SK-N-SH treated with all-trans-retinoic acid at 6 μM for 48 hours (cell line): ENCODE results near the gene MYLK.

Experiments
- ATAC-seq: fragments of 200-7000 bp; cut with Tn5 transposase; 3 replicates; pipeline ENCODE4 v1.9.1; 2020; ENCODE audit warnings: mild to moderate bottlenecking, moderate library complexity
- ARNTL ChIP-seq: fragments of 450-650 bp; formaldehyde crosslinking; IDR thresholded peaks from 2 replicates; pipeline ENCODE4 v1.5.0; 2020; ENCODE audit warnings: low read depth, mild to moderate bottlenecking, moderate library complexity, borderline replicate concordance
- BACH2 ChIP-seq: fragments of 250-450 bp; sonication (Bioruptor Pico); IDR thresholded peaks from 2 replicates; pipeline ENCODE4 v1.9.0; 2021; ENCODE audit warnings: mild to moderate bottlenecking, borderline replicate concordance
- CSDC2 ChIP-seq: fragments of 250-450 bp; sonication (Bioruptor Pico); IDR thresholded peaks from 2 replicates; pipeline ENCODE4 v1.5.0; 2020; ENCODE audit warnings: mild to moderate bottlenecking, moderate library complexity
- ESRRG ChIP-seq: fragments of 250-450 bp; sonication (Bioruptor Pico); IDR thresholded peaks from 2 replicates; pipeline ENCODE4 v1.6.1; 2021; ENCODE audit warnings: mild to moderate bottlenecking
- ISL1 ChIP-seq: fragments of 250-450 bp; sonication (Bioruptor Pico); IDR thresholded peaks from 2 replicates; pipeline ENCODE4 v2.1.2; 2022; ENCODE audit warnings: mild to moderate bottlenecking, moderate library complexity
- OSR1 ChIP-seq: fragments of 250-450 bp; sonication (Bioruptor Pico); IDR thresholded peaks from 2 replicates; pipeline ENCODE4 v1.8.0; 2022; ENCODE audit warnings: moderate library complexity, mild to moderate bottlenecking, inconsistent platforms
- RARB ChIP-seq: fragments of 250-450 bp; sonication (Bioruptor Pico); IDR thresholded peaks from 2 replicates; pipeline ENCODE4 v1.8.0; 2021; ENCODE audit warnings: mild to moderate bottlenecking, moderate library complexity
- SNAI2 ChIP-seq: fragments of 250-450 bp; sonication (Bioruptor Pico); IDR thresholded peaks from 2 replicates; pipeline ENCODE4 v1.5.0; 2020; ENCODE audit warnings: mild to moderate bottlenecking, moderate library complexity
- ZC3H10 ChIP-seq: fragments of 250-450 bp; sonication (Bioruptor Pico); IDR thresholded peaks from 2 replicates; pipeline ENCODE4 v1.5.1; 2021; ENCODE audit warnings: mild to moderate bottlenecking, moderate library complexity
- ZFP30 ChIP-seq: fragments of 450-650 bp; formaldehyde crosslinking; IDR thresholded peaks from 2 replicates; pipeline ENCODE4 v1.5.0; 2022; ENCODE audit warnings: mild to moderate bottlenecking, moderate library complexity
- ZNF565 ChIP-seq: fragments of 450-650 bp; formaldehyde crosslinking; conservative IDR thresholded peaks from 2 replicates; pipeline ENCODE4 v1.5.0; 2020; ENCODE audit warnings: low read depth, mild to moderate bottlenecking, moderate library complexity
- ZNF8 ChIP-seq: fragments of 450-650 bp; formaldehyde crosslinking; IDR thresholded peaks from 2 replicates; pipeline ENCODE4 v1.5.0; 2020; ENCODE audit warnings: mild to moderate bottlenecking, moderate library complexity
- TF ChIP-seq, protein P1 (sequence below): fragments of 250-450 bp; sonication (Bioruptor Pico); IDR thresholded peaks from 2 replicates; pipeline ENCODE4 v1.8.0; 2020; ENCODE audit warnings: mild to moderate bottlenecking, moderate library complexity, borderline replicate concordance
- TF ChIP-seq, protein P2 (sequence below): fragments of 250-450 bp; sonication (Bioruptor Pico); IDR thresholded peaks from 2 replicates; pipeline ENCODE4 v1.5.1; 2021; ENCODE audit warnings: mild to moderate bottlenecking, moderate library complexity
- TF ChIP-seq, protein P3 (sequence below): fragments of 250-450 bp; sonication (Bioruptor Pico); IDR thresholded peaks from 2 replicates; pipeline ENCODE4 v1.5.0; 2020; ENCODE audit warnings: mild to moderate bottlenecking, moderate library complexity
- TF ChIP-seq, protein P4 (sequence below): fragments of 250-450 bp; sonication (Bioruptor Pico); IDR thresholded peaks from 2 replicates; pipeline ENCODE4 v1.5.1; 2020; ENCODE audit warnings: low read depth, mild to moderate bottlenecking, moderate library complexity

The MYLK gene

DNA sequence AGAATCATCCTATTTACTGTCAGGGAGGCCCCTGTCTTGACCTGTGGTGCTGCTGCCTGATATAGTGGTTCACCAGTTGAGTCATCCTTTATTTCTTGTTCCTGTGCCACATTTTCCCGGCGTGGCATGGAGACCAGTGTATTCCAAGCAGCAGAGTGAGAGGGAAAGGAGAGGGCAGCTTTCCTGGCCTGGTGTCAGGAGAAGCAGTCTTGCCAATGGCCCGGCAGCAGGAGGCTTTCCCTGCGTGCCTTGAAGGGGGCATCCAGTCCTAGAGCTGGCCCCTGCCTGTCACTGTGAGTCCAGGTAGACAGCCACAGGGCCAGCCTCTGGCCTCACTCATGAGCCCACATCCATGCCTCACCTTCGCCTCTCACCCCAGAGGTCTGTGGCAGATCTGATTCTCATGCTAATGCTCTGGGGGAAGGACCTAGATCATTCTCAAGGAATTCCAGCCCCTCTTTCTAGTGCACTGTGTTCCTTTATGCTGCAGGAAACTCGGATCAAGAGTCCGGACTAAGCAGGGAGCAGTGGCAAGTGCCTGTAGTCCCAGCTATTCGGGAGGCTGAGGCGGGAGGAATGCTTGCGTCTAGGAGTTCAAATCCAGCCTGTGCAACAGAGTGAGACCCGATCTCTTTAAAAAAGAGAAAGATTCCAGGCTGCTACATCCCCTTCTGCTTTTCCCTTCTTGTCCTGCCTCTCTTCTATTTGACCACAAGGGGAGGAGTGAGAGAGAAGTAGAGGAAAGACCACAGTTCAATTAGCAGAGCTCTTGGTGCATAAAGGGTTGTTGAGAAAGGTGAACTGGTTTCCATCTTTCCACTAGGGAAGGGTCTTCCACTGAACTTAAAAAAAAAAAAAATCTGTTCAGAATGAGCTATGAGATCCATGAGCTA is 232.4 kb downstream of the MYLK start (continued):
- TF ChIP-seq, protein P1, sequence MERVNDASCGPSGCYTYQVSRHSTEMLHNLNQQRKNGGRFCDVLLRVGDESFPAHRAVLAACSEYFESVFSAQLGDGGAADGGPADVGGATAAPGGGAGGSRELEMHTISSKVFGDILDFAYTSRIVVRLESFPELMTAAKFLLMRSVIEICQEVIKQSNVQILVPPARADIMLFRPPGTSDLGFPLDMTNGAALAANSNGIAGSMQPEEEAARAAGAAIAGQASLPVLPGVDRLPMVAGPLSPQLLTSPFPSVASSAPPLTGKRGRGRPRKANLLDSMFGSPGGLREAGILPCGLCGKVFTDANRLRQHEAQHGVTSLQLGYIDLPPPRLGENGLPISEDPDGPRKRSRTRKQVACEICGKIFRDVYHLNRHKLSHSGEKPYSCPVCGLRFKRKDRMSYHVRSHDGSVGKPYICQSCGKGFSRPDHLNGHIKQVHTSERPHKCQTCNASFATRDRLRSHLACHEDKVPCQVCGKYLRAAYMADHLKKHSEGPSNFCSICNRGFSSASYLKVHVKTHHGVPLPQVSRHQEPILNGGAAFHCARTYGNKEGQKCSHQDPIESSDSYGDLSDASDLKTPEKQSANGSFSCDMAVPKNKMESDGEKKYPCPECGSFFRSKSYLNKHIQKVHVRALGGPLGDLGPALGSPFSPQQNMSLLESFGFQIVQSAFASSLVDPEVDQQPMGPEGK (CRISPR knock-in tag), result no peak
- TF ChIP-seq ESRRG (CRISPR knock-in tag) (no peak), ARNTL (CRISPR knock-in tag) (no peak), ISL1 (CRISPR knock-in tag) (no peak), ZNF8 (no peak)
- TF ChIP-seq, protein P2, sequence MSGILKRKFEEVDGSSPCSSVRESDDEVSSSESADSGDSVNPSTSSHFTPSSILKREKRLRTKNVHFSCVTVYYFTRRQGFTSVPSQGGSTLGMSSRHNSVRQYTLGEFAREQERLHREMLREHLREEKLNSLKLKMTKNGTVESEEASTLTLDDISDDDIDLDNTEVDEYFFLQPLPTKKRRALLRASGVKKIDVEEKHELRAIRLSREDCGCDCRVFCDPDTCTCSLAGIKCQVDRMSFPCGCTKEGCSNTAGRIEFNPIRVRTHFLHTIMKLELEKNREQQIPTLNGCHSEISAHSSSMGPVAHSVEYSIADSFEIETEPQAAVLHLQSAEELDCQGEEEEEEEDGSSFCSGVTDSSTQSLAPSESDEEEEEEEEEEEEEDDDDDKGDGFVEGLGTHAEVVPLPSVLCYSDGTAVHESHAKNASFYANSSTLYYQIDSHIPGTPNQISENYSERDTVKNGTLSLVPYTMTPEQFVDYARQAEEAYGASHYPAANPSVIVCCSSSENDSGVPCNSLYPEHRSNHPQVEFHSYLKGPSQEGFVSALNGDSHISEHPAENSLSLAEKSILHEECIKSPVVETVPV (CRISPR knock-in tag), result no peak
- TF ChIP-seq, protein P3, sequence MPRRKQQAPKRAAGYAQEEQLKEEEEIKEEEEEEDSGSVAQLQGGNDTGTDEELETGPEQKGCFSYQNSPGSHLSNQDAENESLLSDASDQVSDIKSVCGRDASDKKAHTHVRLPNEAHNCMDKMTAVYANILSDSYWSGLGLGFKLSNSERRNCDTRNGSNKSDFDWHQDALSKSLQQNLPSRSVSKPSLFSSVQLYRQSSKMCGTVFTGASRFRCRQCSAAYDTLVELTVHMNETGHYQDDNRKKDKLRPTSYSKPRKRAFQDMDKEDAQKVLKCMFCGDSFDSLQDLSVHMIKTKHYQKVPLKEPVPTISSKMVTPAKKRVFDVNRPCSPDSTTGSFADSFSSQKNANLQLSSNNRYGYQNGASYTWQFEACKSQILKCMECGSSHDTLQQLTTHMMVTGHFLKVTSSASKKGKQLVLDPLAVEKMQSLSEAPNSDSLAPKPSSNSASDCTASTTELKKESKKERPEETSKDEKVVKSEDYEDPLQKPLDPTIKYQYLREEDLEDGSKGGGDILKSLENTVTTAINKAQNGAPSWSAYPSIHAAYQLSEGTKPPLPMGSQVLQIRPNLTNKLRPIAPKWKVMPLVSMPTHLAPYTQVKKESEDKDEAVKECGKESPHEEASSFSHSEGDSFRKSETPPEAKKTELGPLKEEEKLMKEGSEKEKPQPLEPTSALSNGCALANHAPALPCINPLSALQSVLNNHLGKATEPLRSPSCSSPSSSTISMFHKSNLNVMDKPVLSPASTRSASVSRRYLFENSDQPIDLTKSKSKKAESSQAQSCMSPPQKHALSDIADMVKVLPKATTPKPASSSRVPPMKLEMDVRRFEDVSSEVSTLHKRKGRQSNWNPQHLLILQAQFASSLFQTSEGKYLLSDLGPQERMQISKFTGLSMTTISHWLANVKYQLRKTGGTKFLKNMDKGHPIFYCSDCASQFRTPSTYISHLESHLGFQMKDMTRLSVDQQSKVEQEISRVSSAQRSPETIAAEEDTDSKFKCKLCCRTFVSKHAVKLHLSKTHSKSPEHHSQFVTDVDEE (CRISPR knock-in tag), result no peak

DNA sequence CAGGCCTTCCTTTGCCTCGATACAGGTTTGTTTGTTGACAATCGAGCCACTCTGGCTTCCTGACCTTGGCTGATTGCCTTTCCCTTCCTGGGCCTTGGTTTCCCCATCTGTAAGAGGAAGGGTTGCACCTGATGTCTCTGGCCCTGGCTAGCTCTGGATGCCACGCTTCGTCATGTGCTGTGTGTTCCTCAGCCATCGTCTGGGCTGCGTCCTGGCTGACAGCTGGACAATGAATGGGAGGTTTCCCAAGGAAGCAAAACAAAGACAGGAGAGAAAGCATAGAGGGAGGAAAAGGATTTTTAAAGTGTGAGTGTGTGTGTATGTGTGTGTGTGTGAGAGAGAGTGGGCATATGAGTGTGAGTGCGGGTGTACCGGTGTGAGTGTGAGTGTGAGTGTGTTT is 234.0 kb downstream of the MYLK start:
- no peak for ATAC-seq
- no peak for TF ChIP-seq ZC3H10 (CRISPR knock-in tag)
- TF ChIP-seq ZNF565 (CRISPR knock-in tag), result no peak
- no peak for TF ChIP-seq ARNTL (CRISPR knock-in tag)
- TF ChIP-seq OSR1, result no peak
- TF ChIP-seq SNAI2 (CRISPR knock-in tag), result no peak
- TF ChIP-seq, protein P4, sequence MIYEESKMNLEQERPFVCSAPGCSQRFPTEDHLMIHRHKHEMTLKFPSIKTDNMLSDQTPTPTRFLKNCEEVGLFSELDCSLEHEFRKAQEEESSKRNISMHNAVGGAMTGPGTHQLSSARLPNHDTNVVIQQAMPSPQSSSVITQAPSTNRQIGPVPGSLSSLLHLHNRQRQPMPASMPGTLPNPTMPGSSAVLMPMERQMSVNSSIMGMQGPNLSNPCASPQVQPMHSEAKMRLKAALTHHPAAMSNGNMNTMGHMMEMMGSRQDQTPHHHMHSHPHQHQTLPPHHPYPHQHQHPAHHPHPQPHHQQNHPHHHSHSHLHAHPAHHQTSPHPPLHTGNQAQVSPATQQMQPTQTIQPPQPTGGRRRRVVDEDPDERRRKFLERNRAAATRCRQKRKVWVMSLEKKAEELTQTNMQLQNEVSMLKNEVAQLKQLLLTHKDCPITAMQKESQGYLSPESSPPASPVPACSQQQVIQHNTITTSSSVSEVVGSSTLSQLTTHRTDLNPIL (CRISPR knock-in tag), result no peak

DNA sequence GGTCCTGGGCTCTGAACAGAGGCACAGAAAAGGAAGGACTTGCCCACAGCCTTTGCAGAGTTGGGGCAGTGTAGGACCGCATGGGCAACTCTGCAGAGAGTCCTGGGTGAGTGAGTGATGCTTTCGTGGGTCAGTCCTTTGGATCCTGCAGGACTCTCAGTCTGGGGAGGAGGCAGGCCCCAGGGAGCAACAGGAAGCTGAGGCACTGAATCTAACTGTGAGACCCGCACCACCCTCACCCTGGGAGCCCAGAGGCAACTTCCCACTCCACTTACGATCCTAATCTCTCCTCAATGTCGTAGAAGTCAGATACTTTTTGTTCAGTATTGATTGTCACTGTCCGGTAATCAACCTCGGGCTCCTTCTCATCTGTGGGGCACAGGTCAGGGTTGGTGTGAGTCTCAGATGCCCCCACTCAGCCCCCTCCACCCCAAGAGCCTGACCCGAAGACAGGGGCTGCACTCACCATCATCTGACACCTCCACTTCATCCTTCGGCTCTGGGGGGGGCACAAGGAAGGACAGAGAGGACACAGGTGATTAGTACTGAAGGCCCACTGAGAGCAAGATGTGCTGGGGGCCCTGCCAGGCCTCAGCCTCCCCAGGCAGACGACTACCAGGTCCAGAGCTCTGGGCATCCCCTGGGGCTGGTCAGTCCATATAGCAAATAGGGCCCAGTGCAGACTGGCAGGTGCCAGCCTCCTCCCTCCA is 235.3 kb downstream of the MYLK start:
- TF ChIP-seq RARB (CRISPR knock-in tag), result no peak
- no peak for ATAC-seq

DNA sequence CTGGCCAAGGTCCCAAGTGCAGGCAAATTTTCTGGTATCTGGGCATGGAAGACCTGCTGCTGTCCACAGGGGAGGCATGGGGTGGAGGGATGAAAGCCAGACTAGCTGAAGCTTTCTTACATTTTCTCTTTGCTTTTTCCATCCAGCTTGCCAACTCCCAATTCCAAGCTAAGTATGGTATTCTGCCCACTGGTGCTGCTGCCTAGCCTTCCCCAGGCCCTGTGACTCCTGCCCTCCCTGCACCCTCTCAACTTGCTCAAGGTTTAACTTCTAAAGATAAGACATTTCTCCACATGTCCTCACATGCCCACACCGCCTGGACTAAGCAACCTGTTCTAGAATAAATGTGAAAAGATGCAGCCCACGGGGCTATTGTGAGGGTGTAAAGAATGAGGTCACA is 239.8 kb downstream of the MYLK start:
- TF ChIP-seq, protein P2 (CRISPR knock-in tag), result no peak
- TF ChIP-seq OSR1 (no peak), ISL1 (CRISPR knock-in tag) (no peak), ESRRG (CRISPR knock-in tag) (no peak), BACH2 (no peak), ZFP30 (CRISPR knock-in tag) (no peak), ZNF565 (CRISPR knock-in tag) (no peak), CSDC2 (CRISPR knock-in tag) (no peak)
- TF ChIP-seq, protein P1 (CRISPR knock-in tag), result no peak
- ATAC-seq, result no peak
